ENCODE measurements around the gene SOBP.
"Not testable (repeated sequence)": the region's sequence is repeated elsewhere in the genome, so short reads cannot be mapped to it uniquely, and the experiment has no call there.

Gene SOBP

GRCh38 chr6:107524626-107525025 lies 34.7 kb downstream of the SOBP start:
- no peak for DNase-seq

DNA sequence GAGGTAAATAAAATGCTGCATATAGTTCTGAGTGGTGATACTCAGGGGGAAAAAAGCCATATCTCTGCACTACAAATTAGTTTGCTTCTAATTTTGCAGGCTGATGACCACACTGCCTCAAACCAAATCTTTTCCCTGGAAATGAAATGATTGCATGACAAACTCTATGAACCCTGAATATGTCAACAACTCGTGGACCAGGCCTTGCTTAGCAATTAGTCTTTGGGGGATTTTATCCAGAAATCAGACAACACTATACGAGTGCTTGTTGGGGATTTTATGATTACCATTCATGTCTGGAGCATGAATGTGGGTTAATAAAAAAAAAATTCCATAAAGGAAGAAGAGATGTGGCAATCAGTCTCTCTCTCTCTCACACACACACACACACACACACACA lies 42.0 kb downstream of the SOBP start:
- no peak for DNase-seq

DNA sequence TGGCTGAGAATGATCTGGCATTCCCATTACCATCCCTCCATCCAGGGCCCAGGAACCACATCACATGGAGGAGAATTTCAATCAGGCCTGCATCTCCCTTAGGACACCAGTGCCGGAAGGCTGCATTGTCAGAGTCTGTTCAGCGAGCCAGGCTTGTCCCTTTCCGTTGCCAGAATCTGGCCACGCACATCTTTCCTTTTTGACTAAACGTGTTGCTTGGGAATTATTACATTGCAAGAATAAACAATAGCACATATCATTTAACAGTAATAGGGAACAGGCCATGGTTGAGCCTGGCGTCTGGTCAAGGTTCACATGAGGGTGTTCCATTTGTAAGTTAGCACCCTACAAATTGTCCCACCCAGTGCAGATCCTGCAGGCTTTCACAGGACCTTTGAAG lies 42.8 kb downstream of the SOBP start:
- no peak for DNase-seq

DNA sequence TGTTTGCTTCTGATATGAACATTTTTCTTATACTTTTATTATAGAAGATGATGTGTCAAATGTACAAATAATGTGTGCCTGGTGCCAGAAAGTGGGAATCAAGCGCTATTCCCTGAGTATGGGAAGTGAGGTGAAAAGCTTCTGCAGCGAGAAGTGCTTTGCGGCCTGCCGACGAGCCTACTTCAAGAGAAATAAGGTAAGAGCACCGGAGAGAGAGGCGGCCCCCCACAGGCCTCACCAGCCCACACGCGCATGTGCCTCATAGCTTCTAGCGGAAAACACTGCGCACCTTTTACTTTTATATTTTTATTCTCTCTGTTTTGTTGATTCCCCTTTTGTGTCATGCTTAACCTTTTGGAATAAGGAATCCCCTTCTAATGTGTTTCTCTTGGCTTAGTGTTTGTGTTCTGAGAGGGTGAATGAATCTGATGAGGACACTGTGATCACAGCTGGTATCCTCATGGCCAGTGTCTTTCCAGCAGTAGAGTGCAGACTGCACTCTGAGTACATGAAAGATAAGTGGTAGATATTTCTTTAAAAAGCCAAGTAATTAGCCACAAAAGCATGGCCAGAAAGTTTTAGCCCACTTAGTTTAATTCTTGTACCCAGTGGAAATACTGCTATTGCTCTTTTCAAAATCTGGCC lies 43.6 kb downstream of the SOBP start:
- no peak for DNase-seq

GRCh38 chr6:107534571-107535141 lies 44.7 kb downstream of the SOBP start:
- no peak for DNase-seq

DNA sequence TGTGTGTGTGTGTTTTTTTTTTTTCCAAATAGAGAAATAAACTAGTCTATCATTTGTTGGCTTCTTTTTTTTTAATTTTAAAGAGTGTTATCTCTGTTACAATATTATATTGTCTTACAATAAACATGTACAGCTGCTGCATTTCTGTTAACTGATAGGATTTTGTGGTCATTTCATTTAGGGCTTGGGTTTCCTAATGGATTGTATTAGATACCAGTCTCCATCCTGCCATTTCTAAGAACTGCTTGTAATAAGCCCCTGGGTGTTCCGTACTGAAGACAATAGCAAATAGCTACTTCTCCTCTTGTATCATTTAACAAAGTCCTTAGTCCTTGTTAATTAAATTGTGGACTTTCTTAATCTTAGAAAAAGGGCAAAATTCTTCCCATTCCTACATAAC lies 45.7 kb downstream of the SOBP start:
- DNase-seq, result no peak

- no peak for DNase-seq
These were observed 46.5 kb downstream of the SOBP start for GRCh38 chr6:107536180-107536961.

DNA sequence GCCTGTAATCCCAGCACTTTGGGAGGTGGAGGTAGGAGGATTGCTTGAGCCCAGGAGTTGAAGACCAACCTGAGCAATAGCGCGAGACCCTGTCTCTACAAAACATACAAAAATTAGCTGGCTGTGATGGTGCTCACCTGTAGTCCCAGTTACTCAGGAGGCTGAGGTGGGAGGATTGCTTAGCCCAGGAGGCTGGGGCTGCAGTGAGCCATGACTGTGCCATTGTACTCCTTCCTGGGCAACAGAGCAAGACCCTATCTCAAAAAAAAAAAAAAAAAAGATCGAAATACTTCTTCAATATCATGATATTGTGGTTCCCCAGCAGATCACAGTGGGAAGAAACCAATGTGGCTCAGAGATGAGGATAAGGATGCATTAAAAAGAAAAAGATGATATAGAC lies 47.6 kb downstream of the SOBP start:
- no peak for DNase-seq

- no peak for DNase-seq
These were observed 49.0 kb downstream of the SOBP start for GRCh38 chr6:107538856-107539387.

GRCh38 chr6:107539409-107539808 lies 49.5 kb downstream of the SOBP start:
- peak; percentile 5 to 9 for DNase-seq

GRCh38 chr6:107539849-107540464 lies 50.0 kb downstream of the SOBP start:
- DNase-seq, result no peak

DNA sequence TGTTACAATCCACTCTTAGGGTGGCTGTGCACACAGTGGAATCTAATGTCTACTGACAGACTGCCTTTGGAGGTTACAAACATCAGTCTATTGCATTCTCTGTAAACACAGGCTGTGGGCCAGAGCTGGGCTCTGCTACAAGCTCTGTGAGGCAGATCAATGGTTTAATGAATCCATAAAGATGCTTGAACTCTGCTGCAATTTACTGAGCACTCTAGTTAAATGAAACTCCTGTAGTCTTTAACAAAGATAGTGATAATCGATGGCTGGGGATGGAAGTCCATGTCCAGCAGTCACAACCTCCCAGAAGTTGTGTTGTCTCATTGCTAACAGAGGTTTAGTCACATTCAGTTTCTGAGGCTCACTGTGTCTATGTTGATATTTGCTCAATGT lies 50.5 kb downstream of the SOBP start:
- peak; percentile 16 to 20 for DNase-seq

DNA sequence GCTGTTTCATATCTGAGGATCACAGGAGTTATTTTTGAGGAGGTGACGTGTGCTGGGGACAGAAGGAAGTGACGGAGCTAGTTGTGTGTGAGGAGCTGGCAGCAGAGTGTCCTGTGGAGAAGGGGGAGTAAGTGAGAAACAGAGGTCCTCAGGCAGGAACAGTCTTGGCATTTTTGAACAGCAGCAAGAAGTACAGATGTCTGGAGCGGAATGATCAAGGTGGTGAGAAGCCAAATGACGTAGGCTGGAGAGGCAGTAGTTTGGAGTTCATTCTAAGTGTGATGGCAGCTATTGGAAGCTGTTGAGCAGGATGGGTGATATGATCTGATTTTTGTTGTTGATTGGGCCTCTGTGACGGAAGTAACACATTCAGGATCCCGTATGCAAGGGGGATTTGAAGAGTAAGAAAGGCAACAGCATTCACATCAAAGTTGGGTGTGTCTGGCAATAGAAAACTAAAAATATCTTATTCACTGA lies 52.3 kb downstream of the SOBP start:
- no peak for DNase-seq

- no peak for DNase-seq
These were observed 53.2 kb downstream of the SOBP start for GRCh38 chr6:107543088-107543487.

GRCh38 chr6:107543567-107543966 lies 53.6 kb downstream of the SOBP start:
- DNase-seq, result no peak

DNA sequence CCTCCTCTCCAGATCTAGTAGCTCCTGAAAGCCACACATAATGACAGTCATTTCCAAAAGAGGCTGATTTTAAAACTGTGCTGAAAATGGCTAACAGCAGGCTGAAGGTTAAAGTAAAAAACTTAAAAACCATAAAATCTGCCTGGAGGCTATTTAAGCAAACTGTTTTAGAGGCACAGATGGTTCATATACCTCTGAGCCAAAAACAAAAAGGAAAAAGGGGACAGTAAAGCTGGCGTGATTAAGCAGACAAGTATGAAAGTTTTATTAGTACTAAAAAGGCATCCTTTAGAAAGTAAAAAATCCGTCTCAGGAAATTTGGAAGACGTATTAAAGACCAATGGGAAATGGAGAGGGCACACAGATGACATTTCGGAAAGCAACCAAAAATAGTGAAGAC lies 55.8 kb downstream of the SOBP start:
- no peak for DNase-seq

DNA sequence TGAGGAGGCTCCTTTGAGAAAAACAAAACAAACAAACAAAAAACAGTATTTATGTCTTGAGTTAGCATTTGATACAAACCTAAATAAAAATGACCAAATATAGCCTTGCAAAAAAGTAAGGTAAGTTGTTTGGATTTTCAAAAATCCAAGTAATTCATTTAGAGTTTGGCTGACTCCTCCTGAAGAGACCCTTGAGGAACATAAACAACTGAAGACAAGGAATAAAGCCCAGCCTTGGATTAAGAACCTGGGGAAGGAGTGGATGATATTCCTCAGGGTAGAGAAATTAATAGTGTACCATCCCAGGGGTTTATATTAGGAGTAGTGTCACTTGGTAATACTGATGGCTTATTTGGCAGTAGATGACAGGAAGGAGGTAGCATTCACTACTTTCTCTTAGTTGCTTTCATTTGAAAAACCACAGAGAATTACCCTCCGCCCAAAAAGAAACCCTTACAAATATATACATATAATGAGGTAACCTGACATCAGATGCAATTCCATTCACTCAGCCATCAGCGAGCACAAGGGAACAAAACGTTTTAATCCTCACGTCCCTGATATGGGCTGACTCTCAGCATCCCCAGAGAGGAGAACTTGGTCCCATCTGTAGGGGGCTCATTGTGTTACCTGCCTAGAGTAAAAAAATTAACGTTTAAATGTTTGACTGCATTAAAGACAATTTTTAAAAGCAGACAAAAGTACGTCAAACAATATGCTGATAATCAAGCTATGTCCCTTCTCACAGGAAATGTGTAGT lies 57.0 kb downstream of the SOBP start:
- no peak for DNase-seq

GRCh38 chr6:107547451-107547840 lies 57.5 kb downstream of the SOBP start:
- no peak for DNase-seq

GRCh38 chr6:107550241-107550840 lies 60.4 kb downstream of the SOBP start:
- no peak for DNase-seq

DNA sequence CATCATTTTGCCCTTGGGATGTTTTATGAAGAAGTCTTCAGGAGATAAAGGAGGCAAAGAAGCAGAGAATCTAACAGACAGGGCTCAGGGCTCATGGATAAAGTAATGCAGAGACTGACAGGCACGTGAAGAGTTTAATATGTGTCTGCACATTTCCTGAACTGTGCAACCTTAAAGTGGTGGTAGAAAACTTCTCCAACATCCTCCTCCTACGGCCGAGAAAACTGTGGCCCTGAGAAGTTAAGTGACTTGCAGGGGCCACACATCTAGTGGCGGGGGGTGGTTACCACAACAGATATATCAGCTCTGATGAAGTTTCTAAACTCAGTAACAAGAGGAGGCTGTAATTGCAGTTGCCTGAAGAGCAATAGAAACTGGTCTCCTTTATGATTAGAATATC lies 61.0 kb downstream of the SOBP start:
- DNase-seq, result no peak

DNA sequence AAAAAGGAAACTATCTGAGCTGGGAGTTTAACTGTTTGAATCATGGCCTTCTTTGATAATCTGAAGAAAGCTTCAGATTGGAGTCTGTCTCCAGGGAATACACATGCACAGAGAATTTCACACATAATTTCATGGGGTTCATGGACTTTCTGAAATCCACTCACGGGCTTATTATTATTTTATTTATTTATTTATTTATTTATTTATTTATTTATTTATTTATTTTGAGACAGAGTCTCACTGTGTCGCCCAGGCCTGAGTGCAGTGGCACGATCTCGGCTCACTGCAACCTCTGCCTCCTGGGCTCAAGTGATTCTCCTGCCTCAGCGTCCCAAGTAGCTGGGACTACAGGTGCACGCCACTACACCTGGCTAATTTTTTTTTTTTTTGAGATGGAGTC lies 63.2 kb downstream of the SOBP start:
- DNase-seq, result not testable (repeated sequence)

DNA sequence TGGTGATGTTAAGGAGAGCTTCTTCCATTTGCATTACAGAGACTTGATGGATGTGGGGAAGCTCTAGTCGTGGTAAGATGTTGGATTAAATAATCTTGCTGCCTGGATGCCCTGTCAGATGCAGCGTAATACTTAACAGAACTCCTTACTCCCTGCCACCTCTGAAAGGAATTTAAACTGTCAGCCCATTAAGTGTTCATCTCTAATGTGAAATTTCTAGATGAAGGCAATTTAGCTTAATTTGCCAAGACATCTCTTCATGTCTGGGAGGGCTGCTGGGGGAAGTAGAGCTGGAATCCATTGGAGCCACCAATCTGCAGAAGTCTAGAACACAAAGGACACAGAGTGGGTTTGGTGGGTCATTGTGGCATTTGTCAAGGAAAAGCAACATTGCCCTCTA lies 64.4 kb downstream of the SOBP start:
- DNase-seq, result no peak

All from SHP77 (cell line).